GM23338 (cell line): ENCODE measurements around the gene FOXA2. TPM values are rescaled to one million over a fixed set of nuclear protein-coding genes. Genes with fewer than 3 reads are reported as not detected.
A peak's percentile ranks its signal among the peaks of the same experiment; 100 is the strongest.

Experiments used
- ATAC-seq: fragments of 200-7000 bp; cut with Tn5 transposase; 3 replicates; pipeline ENCODE4 v1.9.1; 2020
- DNase-seq: peaks from one replicate; pipeline ENCODE4 v3.0.0-alpha.2; 2015; ENCODE audit warnings: low spot score
- H2AFZ ChIP-seq: fragments of 200-600 bp; sonication (generic); 2 replicates; pipeline ENCODE4 v1.8.0; 2016; ENCODE audit warnings: antibody characterized with exemption, mild to moderate bottlenecking, moderate library complexity
- H3F3A ChIP-seq: fragments of 200-600 bp; sonication (generic); replicated peaks from 2 replicates; pipeline ENCODE4 v1.8.0; 2017; ENCODE audit warnings: antibody characterized with exemption, mixed run types, low read depth
- H3K27ac ChIP-seq: fragments of 200-600 bp; sonication (generic); 2 replicates; pipeline ENCODE4 v1.6.1; 2016; ENCODE audit warnings: low read depth
- H3K27me3 ChIP-seq: fragments of 200-600 bp; sonication (generic); 2 replicates; pipeline ENCODE4 v1.8.0; 2016; ENCODE audit warnings: mild to moderate bottlenecking, mixed run types, moderate library complexity; ENCODE audit not compliant: insufficient read depth
- H3K36me3 ChIP-seq: fragments of 200-600 bp; sonication (generic); 2 replicates; pipeline ENCODE4 v1.8.0; 2016; ENCODE audit warnings: mild to moderate bottlenecking; ENCODE audit not compliant: insufficient read depth
- H3K4me1 ChIP-seq: fragments of 200-600 bp; sonication (generic); 2 replicates; pipeline ENCODE4 v1.8.0; 2016; ENCODE audit warnings: mild to moderate bottlenecking, moderate library complexity; ENCODE audit not compliant: insufficient read depth
- H3K4me2 ChIP-seq: fragments of 200-600 bp; sonication (generic); 2 replicates; pipeline ENCODE4 v1.7.1; 2017; ENCODE audit warnings: mixed run types
- H3K4me3 ChIP-seq: fragments of 200-600 bp; sonication (generic); 2 replicates; pipeline ENCODE4 v1.6.1; 2016; ENCODE audit warnings: mixed run types
- H3K79me2 ChIP-seq: fragments of 200-600 bp; sonication (generic); replicated peaks from 2 replicates; pipeline ENCODE4 v1.8.0; 2017; ENCODE audit warnings: mild to moderate bottlenecking; ENCODE audit not compliant: insufficient read depth
- H3K9me2 ChIP-seq: fragments of 200-600 bp; sonication (generic); 2 replicates; pipeline ENCODE4 v1.8.0; 2017; ENCODE audit not compliant: insufficient read depth
- H4K20me1 ChIP-seq: fragments of 200-600 bp; sonication (generic); replicated peaks from 2 replicates; pipeline ENCODE4 v1.8.0; 2017; ENCODE audit warnings: mild to moderate bottlenecking; ENCODE audit not compliant: insufficient read depth
- H3K27ac Mint-ChIP-seq: 2 replicates; pipeline ENCODE4 v1.8.0; 2020; ENCODE audit warnings: inconsistent platforms, mild to moderate bottlenecking, moderate library complexity, mixed read lengths
- H3K27me3 Mint-ChIP-seq: 3 replicates; pipeline ENCODE4 v1.8.0; 2022; ENCODE audit warnings: low read depth, mild to moderate bottlenecking, moderate library complexity, mixed read lengths, inconsistent platforms; ENCODE audit not compliant: insufficient read depth, poor library complexity
- H3K36me3 Mint-ChIP-seq: 3 replicates; pipeline ENCODE4 v1.8.0; 2021; ENCODE audit warnings: low read depth, mild to moderate bottlenecking, inconsistent platforms, moderate library complexity, mixed read lengths
- H3K4me1 Mint-ChIP-seq: 3 replicates; pipeline ENCODE4 v1.8.0; 2020; ENCODE audit warnings: mild to moderate bottlenecking, inconsistent platforms, mixed read lengths
- H3K4me3 Mint-ChIP-seq: 3 replicates; pipeline ENCODE4 v1.8.0; 2021; ENCODE audit warnings: moderate library complexity, mild to moderate bottlenecking, inconsistent platforms, mixed read lengths
- H3K9me3 Mint-ChIP-seq: 3 replicates; pipeline ENCODE4 v1.8.0; 2020; ENCODE audit warnings: moderate library complexity, mild to moderate bottlenecking, inconsistent platforms, mixed read lengths
- CREB1 ChIP-seq: fragments of 250-450 bp; sonication (Bioruptor Pico); IDR thresholded peaks from 2 replicates; pipeline ENCODE4 v1.5.0; 2020; ENCODE audit warnings: low read depth, mild to moderate bottlenecking, moderate library complexity
- EZH2phosphoT487 ChIP-seq: fragments of 200-600 bp; sonication (generic); IDR thresholded peaks from one replicate; pipeline ENCODE4 v1.8.1; 2018; ENCODE audit warnings: antibody characterized with exemption; ENCODE audit not compliant: unreplicated experiment
- JUNB ChIP-seq: IDR thresholded peaks from one replicate; pipeline ENCODE4 v1.6.1; 2016; ENCODE audit warnings: antibody characterized with exemption; ENCODE audit not compliant: unreplicated experiment
- NANOG ChIP-seq: IDR thresholded peaks from 2 replicates; pipeline ENCODE4 v1.6.1; 2016; ENCODE audit warnings: antibody characterized with exemption, borderline replicate concordance
- REST ChIP-seq: IDR thresholded peaks from one replicate; pipeline ENCODE4 v1.6.1; 2018; ENCODE audit warnings: antibody characterized with exemption; ENCODE audit not compliant: unreplicated experiment
- STAT1 ChIP-seq: IDR thresholded peaks from one replicate; pipeline ENCODE4 v1.6.1; 2016; ENCODE audit warnings: antibody characterized with exemption; ENCODE audit not compliant: unreplicated experiment
- ZNF114 ChIP-seq: fragments of 250-450 bp; sonication (Bioruptor Pico); IDR thresholded peaks from 2 replicates; pipeline ENCODE4 v1.5.0; 2020; ENCODE audit warnings: mild to moderate bottlenecking, moderate library complexity
- ZNF331 ChIP-seq: fragments of 250-450 bp; sonication (Bioruptor Pico); IDR thresholded peaks from 2 replicates; pipeline ENCODE4 v1.5.0; 2020; ENCODE audit warnings: low read depth, mild to moderate bottlenecking, moderate library complexity
- polyA plus RNA-seq: library from polyadenylated mRNA; unstranded; fragments of >200 nt; fragmentation: Nextera tagmentation; extraction: Ambion mirVana; gene quantifications from 2 replicates; pipeline ENCODE4 v1.2.1, GENCODE V29; 2016
- total RNA-seq: library from RNA; depleted of rRNA; stranded (reverse); fragments of >200 nt; shearing (Covaris generic); gene quantifications from 2 replicates; pipeline ENCODE4 v1.2.3, GENCODE V29; 2014
- TF ChIP-seq, protein P1 (sequence below): IDR thresholded peaks from 2 replicates; pipeline ENCODE4 v1.6.1; 2016; ENCODE audit warnings: antibody characterized with exemption
- TF ChIP-seq, protein P2 (sequence below), 2 experiments: fragments of 200-600 bp in 1 of 2; sonication (generic) in 1 of 2; conservative IDR thresholded peaks; 2 replicates each; pipeline versions ENCODE4 v1.5.1 to v1.6.1; 2016 to 2017; ENCODE audit warnings: antibody characterized with exemption in 2 of 2, low read depth in 2 of 2, mild to moderate bottlenecking in 2 of 2, moderate library complexity in 1 of 2

FOXA2 gene
- total and polyA plus RNA-seq, 2 experiments from 2014 or later = not detected

GRCh38 chr20:22629447-22629846 is 45.1 kb upstream of the FOXA2 start:
- TF ChIP-seq EZH2phosphoT487 (no peak), STAT1 (no peak), NANOG (no peak), JUNB (no peak), ZNF114 (CRISPR knock-in tag) (no peak), REST (no peak), CREB1 (CRISPR knock-in tag) (no peak), ZNF331 (CRISPR knock-in tag) (no peak)
- TF ChIP-seq, protein P1, sequence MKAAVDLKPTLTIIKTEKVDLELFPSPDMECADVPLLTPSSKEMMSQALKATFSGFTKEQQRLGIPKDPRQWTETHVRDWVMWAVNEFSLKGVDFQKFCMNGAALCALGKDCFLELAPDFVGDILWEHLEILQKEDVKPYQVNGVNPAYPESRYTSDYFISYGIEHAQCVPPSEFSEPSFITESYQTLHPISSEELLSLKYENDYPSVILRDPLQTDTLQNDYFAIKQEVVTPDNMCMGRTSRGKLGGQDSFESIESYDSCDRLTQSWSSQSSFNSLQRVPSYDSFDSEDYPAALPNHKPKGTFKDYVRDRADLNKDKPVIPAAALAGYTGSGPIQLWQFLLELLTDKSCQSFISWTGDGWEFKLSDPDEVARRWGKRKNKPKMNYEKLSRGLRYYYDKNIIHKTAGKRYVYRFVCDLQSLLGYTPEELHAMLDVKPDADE = no peak
- no peak for DNase-seq
- no peaks in the 10 kb centered on the region for H3F3A ChIP-seq
- Mint-ChIP-seq H3K9me3 (no peaks in the 10 kb centered on the region), H3K27ac (no peak overlapping the region), H3K4me3 (no peak overlapping the region), H3K36me3 (no peaks in the 10 kb centered on the region), H3K4me1 (peaks cover 17% of the 10 kb centered on the region), H3K27me3 (peaks cover 5% of the 10 kb centered on the region)
- no peaks in the 10 kb centered on the region for H3K79me2 ChIP-seq
- ATAC-seq = no peak
- no peaks in the 10 kb centered on the region for H3K27me3 ChIP-seq
- H3K9me2 ChIP-seq = no peaks in the 10 kb centered on the region
- no peaks in the 10 kb centered on the region for H3K36me3 ChIP-seq
- no peak overlapping the region for H3K27ac ChIP-seq
- H3K4me2 ChIP-seq = no peak overlapping the region
- no peak overlapping the region for H2AFZ ChIP-seq
- peaks cover 16% of the 10 kb centered on the region for H3K4me1 ChIP-seq
- H4K20me1 ChIP-seq = no peaks in the 10 kb centered on the region
- no peak overlapping the region for H3K4me3 ChIP-seq

- H3K4me3 ChIP-seq = no peak overlapping the region
- H3K27me3 Mint-ChIP-seq = peaks cover 7% of the 10 kb centered on the region
- H3K4me1 Mint-ChIP-seq = peaks cover 17% of the 10 kb centered on the region
- H3K4me3 Mint-ChIP-seq = no peak overlapping the region
- no peaks in the 10 kb centered on the region for H3K79me2 ChIP-seq
- peaks cover 5% of the 10 kb centered on the region; the same call in 1 of the 2 replicates for H3K9me2 ChIP-seq
- H3K36me3 ChIP-seq = no peaks in the 10 kb centered on the region
- H3K9me3 Mint-ChIP-seq = no peaks in the 10 kb centered on the region
- H3K27ac ChIP-seq = no peak overlapping the region
- ATAC-seq = peak; percentile 39; the same call in 2 of the 3 replicates
- peaks cover 16% of the 10 kb centered on the region for H3K4me1 ChIP-seq
- H3K36me3 Mint-ChIP-seq = no peaks in the 10 kb centered on the region
- H2AFZ ChIP-seq = no peak overlapping the region
- peaks cover 14% of the 10 kb centered on the region for H3K27me3 ChIP-seq
- peak; percentile 10 for DNase-seq
- H3K4me2 ChIP-seq = no peak overlapping the region
- no peak overlapping the region for H3K27ac Mint-ChIP-seq
- H3F3A ChIP-seq = no peaks in the 10 kb centered on the region
- H4K20me1 ChIP-seq = no peaks in the 10 kb centered on the region
- TF ChIP-seq, protein P1 = no peak
- TF ChIP-seq EZH2phosphoT487 = no peak
- TF ChIP-seq, protein P2, sequence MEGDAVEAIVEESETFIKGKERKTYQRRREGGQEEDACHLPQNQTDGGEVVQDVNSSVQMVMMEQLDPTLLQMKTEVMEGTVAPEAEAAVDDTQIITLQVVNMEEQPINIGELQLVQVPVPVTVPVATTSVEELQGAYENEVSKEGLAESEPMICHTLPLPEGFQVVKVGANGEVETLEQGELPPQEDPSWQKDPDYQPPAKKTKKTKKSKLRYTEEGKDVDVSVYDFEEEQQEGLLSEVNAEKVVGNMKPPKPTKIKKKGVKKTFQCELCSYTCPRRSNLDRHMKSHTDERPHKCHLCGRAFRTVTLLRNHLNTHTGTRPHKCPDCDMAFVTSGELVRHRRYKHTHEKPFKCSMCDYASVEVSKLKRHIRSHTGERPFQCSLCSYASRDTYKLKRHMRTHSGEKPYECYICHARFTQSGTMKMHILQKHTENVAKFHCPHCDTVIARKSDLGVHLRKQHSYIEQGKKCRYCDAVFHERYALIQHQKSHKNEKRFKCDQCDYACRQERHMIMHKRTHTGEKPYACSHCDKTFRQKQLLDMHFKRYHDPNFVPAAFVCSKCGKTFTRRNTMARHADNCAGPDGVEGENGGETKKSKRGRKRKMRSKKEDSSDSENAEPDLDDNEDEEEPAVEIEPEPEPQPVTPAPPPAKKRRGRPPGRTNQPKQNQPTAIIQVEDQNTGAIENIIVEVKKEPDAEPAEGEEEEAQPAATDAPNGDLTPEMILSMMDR (conservative IDR thresholded peaks at IDR 0.05; ENCODE audit: low read depth in 2 of 2) = no peak
- TF ChIP-seq NANOG = no peak
- no peak for TF ChIP-seq ZNF331 (CRISPR knock-in tag)
Observed at GRCh38 chr20:22626496-22626895, 42.1 kb upstream of the FOXA2 start.
